Renal pelvis (tissue), 4 donors: ENCODE results near the gene FOSL1. TPM values are rescaled to one million over a fixed set of nuclear protein-coding genes. Genes with fewer than 3 reads are reported as not detected.
"Not testable (repeated sequence)": the region's sequence is repeated elsewhere in the genome, so short reads cannot be mapped to it uniquely, and the experiment has no call there.

Source experiments
- DNase-seq: peaks from one replicate; pipeline ENCODE4 v3.0.0-alpha.2; 2013
- polyA plus RNA-seq, 3 donors: library from polyadenylated mRNA; unstranded; fragments of 120-200 nt; gene quantifications; one replicate each; pipeline ENCODE4 v1.2.1, GENCODE V29; 2013; ENCODE audit not compliant: insufficient read length in 3 of 3

The FOSL1 gene
- polyA plus RNA-seq, 3 donors: 0.14 TPM; not detected in 2

DNA sequence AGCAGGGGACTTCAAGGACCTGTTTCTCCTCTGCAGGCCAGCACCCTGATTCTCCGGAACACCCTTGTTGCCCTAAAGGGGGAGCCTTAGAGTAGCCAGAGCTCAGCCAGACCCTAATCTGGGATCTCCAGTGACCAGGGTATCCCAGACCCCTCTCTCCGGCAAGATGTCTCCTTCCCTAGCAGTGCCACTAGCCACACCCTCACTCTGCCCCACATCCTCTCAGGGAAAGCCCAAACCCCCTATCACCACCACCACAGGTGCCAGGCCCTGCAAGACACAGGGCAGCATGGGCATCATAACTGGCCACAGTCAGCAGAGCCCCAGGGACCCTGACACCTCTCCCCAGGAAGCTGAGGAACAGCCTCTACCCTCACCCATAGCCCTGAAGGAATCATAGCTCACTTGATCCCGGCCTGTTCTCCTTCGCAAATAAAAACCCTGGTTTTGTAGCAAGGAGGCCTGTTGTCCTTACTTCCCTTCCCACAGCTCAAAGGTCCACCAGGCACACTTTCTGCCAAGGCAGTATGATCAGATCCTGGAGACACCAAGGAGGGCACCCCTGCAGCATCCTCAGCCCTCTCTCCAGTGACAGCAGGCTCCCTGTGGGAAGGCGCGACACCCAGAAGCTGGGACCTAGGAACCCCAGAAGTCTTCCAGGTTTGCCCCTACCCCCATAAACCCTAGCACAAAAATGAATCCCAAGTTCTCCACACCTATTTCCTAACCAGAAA is 46.8 kb downstream of the FOSL1 start:
- DNase-seq: no peak

DNA sequence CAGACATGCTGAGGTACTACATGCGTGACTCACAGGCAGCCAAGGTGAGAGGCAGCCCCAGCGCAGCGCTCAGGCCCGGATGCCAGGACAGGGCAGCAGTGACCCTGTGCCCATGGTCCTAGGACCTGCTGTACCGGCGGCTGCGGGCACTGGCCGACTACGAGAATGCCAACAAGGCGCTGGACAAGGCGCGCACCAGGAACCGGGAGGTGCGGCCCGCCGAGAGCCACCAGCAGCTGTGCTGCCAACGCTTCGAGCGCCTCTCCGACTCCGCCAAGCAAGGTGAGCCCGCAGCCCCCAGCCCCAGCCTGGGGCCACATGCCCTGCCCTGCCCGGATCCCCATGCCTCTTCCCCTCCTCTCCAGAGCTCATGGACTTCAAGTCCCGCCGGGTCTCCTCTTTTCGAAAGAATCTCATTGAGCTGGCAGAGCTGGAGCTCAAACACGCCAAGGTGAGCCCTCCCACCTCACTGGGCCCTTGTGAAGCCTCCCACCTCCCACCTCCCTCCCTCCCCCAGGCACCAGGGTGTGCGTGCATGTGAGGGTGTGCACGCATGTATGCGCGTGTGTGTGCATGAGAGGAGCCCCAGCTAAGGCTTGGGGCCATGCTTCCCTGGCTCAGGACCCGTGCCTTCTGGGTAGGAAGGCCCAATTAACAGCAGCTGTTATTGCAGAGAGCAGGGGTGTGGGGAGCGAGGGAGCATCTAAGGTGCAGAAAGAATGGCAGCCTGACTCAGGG is 47.5 kb downstream of the FOSL1 start:
- no peak for DNase-seq

DNA sequence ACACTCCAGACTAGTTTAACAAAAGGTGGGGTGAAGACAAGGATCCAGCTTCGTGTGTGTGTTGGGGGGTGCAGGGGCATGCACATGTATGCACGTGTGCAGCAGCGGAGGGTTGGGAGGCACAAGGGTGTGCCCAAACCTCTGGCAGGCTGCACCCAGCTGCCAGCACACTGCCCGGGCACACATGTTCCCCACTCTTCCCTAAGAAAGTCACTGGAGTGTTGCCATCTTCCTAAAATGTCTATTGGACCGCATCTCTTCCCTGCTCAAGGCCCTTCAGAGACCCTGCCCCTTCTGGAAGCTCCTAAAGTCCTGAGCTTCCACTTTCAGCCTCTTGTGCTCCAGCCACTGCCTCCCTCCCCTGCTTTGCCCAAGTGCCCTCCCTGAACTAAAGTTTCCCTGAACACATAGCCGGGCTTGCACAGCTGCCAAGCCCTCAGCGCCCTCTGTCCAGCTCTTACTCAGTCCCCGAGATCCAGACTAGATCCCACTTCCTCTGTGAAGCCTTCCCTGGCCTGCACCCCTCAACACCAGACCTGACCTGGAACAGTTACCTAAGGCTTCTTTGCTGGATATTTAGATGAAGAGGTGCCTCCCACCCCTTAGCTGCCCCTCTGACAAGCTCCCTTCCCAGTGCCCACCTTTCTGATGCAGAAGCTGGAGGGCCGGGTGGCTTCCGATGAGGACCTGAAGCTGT is 48.2 kb downstream of the FOSL1 start:
- no peak for DNase-seq

DNA sequence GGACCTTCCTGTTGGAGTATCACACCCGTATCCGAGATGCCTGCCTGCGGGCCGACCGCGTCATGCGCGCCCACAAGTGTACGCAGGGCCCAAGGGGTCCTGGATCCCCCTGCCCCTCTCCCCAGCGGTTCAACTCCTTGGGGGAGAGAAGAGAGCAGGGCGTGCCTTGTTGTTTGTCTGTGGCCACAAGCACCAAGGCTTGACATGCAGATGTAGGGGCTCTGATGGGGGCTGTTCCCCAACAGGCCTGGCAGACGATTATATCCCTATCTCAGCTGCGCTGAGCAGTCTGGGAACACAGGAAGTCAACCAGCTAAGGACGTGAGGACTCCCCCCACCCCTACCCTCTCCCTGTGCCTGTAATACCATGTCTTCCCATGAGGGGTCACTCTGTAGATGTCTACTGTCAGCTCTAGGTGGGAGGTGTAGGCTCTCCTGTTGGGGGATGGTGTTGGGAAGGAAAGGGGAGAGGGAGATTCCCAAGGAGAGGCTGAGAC is 49.1 kb downstream of the FOSL1 start:
- no peak for DNase-seq

DNA sequence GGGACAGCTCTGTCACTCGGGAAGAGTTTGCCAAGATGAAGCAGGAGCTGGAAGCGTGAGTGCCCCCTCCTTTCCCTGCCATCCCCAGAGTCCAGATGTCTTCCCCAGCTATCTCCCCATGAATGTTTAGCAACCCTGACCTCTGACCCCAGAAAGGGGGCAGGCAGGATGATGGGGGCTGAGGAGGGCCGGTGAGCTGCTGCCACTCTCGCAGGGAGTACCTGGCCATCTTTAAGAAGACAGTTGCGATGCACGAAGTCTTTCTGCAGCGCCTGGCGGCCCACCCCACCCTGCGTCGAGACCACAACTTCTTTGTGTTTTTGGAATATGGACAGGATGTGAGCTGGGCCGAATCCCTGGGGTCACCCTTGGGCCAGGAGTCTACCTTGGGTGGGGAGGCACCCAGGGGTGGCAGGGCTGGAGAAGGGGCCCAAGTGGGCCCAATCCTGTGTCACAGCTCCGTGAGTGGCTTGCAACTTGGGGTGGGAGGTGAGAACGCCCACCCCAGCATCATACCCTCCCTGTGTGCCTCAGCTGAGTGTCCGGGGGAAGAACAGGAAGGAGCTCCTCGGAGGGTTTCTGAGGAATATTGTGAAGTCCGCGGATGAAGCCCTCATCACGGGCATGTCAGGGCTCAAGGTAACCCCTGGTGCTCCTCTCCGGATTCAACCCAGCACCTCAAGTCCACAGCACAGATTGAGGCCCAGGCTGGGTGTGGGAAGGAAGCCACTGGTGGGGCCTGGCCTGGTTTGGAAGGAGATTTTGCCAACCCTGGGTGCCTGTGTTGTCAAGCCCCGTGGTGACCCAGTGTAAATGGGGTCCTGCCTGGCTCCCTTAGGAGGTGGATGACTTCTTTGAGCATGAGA is 49.7 kb downstream of the FOSL1 start:
- no peak for DNase-seq

DNA sequence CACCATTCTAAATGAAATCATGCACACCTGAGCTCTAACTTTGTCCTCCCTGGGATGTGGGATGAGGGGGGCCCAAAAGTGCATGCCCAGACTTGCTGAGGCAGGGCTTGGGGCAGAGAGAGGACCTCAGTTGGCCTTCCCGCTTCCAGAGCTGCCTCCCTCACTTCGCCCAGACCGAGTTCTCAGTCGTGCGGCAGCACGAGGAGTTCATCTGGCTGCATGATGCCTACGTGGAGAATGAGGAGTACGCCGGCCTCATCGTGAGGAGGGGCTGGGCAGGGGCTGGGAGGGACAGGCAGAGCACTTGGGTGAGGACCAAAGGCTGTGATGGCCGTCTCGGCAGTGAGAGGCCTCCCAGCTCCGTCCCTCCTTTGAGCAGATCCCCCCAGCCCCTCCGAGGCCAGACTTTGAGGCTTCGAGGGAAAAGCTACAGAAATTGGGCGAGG is 50.4 kb downstream of the FOSL1 start:
- no peak for DNase-seq

DNA sequence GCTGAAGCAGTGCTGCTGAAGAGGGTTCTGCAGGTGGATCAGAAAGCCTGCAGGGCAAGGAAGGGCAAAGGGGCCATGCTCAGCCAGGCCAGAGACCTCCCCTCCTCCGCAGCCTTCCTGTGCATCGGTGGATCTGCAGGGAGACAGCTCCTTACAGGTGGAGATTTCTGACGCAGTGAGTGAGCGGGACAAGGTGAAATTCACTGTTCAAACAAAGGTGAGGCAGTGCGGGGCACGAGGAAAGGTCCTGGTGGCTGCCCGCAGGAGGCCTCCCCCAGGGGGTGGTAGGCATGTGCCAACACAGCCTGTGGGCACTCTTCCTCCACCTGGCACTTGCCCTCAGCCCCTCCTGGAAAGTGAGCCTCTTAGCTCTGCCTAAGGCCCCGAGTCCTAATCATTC is 50.8 kb downstream of the FOSL1 start:
- DNase-seq: no peak

DNA sequence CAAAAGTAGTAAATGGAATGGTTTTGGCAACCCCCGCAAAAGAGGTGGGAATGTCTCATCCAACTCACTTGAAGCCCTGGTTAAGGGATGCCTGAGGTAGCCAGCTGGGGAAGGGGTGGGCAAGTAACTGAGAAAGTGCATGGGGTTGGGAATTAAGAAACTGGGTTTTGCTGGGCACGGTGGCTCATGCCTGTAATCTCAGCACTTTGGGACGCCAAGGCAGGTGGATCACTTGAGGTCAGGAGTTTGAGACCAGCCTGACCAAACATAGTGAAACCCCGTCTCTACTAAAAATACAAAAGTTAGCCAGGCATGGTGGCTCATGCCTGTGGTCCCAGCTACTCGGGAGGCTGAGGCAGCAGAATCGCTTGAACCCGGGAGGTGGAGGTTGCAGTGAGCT is 51.5 kb downstream of the FOSL1 start:
- not testable (repeated sequence) for DNase-seq

DNA sequence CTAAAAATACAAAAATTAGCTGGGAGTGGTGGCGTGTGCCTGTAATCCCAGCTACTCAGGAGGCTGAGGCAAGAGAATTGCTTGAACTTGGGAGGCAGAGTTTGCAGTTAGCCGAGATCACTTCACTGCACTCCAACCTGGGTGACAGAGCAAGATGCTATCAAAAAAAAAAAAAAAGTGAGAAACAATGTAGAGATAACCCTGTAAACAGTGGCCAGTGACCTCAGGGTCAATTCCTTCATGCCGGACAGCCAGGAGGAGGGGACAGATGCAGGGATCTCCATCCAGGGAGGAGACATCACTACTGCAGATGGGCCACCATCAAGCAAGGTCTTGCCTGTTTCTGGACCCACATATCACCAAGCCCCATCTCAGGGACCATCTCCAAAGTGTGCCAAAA is 52.4 kb downstream of the FOSL1 start:
- DNase-seq: no peak

DNA sequence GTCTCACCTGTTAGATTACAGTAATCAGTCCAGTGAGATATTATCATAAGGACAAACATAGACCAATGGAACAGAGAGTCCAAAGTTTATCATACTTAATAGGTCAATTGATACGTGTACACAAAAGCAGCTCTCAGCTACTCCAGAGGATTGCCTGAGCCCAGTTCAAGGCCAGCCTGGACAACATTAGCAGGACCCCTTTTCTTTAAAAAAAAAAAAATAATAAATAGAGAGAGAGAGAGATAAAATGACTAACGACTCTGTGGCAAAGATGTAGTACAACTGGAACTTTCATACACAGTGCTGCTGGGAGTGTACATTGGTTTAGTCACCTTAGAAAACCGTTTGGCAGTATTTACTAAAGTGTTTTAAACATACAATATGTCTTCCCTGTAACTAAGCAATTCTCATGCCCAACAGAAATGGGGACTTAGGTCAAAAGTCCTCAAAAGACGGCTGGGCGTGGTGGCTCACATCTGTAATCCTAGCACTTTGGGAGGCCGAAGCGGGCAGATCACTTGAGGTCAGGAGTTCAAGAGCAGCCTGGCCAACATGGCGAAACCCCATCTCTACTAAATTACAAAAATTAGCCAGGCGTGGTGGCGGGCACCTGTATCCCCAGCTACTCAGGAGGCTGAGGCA is 55.8 kb downstream of the FOSL1 start:
- no peak for DNase-seq

DNA sequence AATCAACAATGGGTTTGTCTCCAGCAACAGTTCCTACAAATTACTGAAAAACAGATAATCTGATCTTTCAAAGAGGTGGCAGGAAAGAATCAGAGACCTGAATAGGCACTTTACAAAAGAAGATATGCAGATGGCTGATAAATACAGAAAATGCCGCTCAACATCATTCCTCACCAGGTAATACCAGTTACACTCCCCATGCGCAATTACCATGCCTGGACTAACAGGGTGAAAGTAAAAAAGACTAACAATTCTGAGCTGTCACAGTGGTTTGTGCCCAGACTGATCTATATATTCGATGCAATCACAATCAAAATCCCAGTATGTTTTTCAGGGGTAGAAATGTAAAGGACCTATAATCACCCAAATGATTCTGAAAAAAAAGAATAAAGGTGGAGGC is 56.4 kb downstream of the FOSL1 start:
- no peak for DNase-seq

DNA sequence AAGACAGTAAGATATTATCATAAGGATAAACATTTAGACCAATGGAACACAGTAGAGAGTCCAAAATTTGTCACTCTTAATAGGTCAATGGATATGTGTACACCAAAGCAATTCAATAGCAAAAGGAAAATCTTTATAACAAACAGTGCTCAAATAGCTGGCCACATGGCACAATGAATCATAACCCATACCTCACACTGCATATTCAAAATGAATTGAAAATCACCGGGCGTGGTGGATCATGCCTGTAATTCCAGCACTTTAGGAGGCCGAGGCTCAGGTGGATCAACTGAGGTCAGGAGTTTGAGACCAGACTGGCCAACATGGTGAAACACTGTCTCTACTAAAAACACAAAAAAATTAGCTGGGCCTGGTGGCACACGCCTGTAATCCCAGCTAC is 58.0 kb downstream of the FOSL1 start:
- DNase-seq: no peak

Other genes starting within 250 kb of the FOSL1 start
- gene RELA, start 237.5 kb downstream of the FOSL1 start, polyA plus RNA-seq: 10 to 100 TPM; 54.3 to 60.4 (median 60.4) TPM
- 10 to 100 TPM; 73.1 to 83.6 (median 73.5) TPM for gene KAT5, start 188.1 kb downstream of the FOSL1 start, polyA plus RNA-seq
- 10 to 100 TPM; 46.8 to 53.6 (median 51.3) TPM for gene RNASEH2C, start 179.6 kb downstream of the FOSL1 start, polyA plus RNA-seq
- gene AP5B1, start 119.4 kb downstream of the FOSL1 start, polyA plus RNA-seq: 10 to 100 TPM in 2 of 3 donors, 1 to 10 TPM in 1; 7.9 to 10.9 (median 10.8) TPM
- 10 to 100 TPM; 14.6 to 17.3 (median 17.1) TPM for gene OVOL1, start 113.3 kb downstream of the FOSL1 start, polyA plus RNA-seq
- 1 to 10 TPM; 2.1 to 3.3 (median 2.3) TPM for gene SNX32, start 66.4 kb downstream of the FOSL1 start, polyA plus RNA-seq
- 100 to 1,000 TPM; 739 to 933 (median 787) TPM for gene CFL1, start 42.2 kb downstream of the FOSL1 start, polyA plus RNA-seq
- gene MUS81, start 40.0 kb downstream of the FOSL1 start, polyA plus RNA-seq: 10 to 100 TPM; 50.2 to 59.8 (median 53.4) TPM
- 100 to 1,000 TPM; 111 to 137 (median 118) TPM for gene EFEMP2, start 27.6 kb downstream of the FOSL1 start, polyA plus RNA-seq
- 1 to 10 TPM in 2 of 3 donors, under 1 TPM in 1; 0.73 to 1.5 (median 1.5) TPM for gene CTSW, start 20.6 kb downstream of the FOSL1 start, polyA plus RNA-seq
- 10 to 100 TPM; 86.5 to 95.6 (median 94.2) TPM for gene FIBP, start 11.9 kb downstream of the FOSL1 start, polyA plus RNA-seq
- 10 to 100 TPM; 10.6 to 20.8 (median 13.6) TPM for gene CCDC85B, start 9.7 kb downstream of the FOSL1 start, polyA plus RNA-seq
- 10 to 100 TPM; 35.3 to 46.2 (median 44.4) TPM for gene C11orf68, start 18.7 kb upstream of the FOSL1 start, polyA plus RNA-seq
- gene DRAP1, start 19.0 kb upstream of the FOSL1 start, polyA plus RNA-seq: 100 to 1,000 TPM in 1 of 3 donors, 10 to 100 TPM in 2; 82.5 to 112 (median 93.0) TPM
- under 1 TPM in 2 of 3 donors, not detected in 1; 0.18 to 0.28 TPM for gene TSGA10IP, start 45.1 kb upstream of the FOSL1 start, polyA plus RNA-seq
- 10 to 100 TPM; 50.1 to 57.6 (median 55.5) TPM for gene SART1, start 61.3 kb upstream of the FOSL1 start, polyA plus RNA-seq
- 10 to 100 TPM; 27.9 to 29.9 (median 28.2) TPM for gene EIF1AD, start 101.8 kb upstream of the FOSL1 start, polyA plus RNA-seq
- 100 to 1,000 TPM; 243 to 285 (median 271) TPM for gene BANF1, start 102.1 kb upstream of the FOSL1 start, polyA plus RNA-seq
- not detected for gene CST6, start 111.6 kb upstream of the FOSL1 start, polyA plus RNA-seq
- gene CATSPER1, start 126.1 kb upstream of the FOSL1 start, polyA plus RNA-seq: not detected
- gene GAL3ST3, start 148.8 kb upstream of the FOSL1 start, polyA plus RNA-seq: 1 to 10 TPM; 5.4 to 6.4 (median 6.1) TPM
- 100 to 1,000 TPM; 229 to 250 (median 238) TPM for gene SF3B2, start 152.0 kb upstream of the FOSL1 start, polyA plus RNA-seq
- gene PACS1, start 169.9 kb upstream of the FOSL1 start, polyA plus RNA-seq: 10 to 100 TPM; 46.0 to 53.7 (median 49.2) TPM